PC-9 (cell line): ENCODE data around the gene RUNX2.

Experiments
- CTCF ChIP-seq: fragments of 200-600 bp; sonication (generic); conservative IDR thresholded peaks from 2 replicates; pipeline ENCODE4 v1.6.1; 2017; ENCODE audit warnings: mixed run types, antibody characterized with exemption, mild to moderate bottlenecking, moderate library complexity
- EZH2 ChIP-seq: fragments of 200-600 bp; sonication (generic); IDR thresholded peaks from 2 replicates; pipeline ENCODE4 v1.8.0; 2017; ENCODE audit warnings: antibody characterized with exemption, low read depth

DNA sequence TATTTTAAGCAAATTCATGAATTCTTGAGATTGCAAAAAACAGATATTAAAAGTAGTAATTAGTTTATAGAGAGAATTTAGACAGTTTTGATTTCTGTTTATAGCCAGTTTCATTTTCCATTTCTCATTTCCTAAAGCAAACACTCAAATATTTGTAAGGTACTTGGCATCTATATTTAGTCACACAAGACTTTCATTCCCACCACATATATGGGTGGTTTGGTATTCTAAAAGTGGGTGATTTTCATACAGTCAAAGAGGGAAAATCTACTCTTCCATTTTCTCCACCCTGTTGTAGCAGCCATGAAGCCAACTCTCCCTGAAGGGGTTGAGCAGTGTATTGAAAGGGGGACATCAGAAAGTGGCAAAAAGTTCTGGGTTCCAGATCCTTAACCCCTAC lies 230.7 kb downstream of the RUNX2 start:
- no peak for TF ChIP-seq CTCF
- TF ChIP-seq EZH2: no peak
